ENCODE data around the gene CCDC169. TPM values are rescaled to one million over a fixed set of nuclear protein-coding genes. Genes with fewer than 3 reads are reported as not detected.
A peak's percentile ranks its signal among the peaks of the same experiment; 100 is the strongest.

Gene CCDC169
- polyA plus RNA-seq, 1 experiment, result 0.28 TPM

DNA sequence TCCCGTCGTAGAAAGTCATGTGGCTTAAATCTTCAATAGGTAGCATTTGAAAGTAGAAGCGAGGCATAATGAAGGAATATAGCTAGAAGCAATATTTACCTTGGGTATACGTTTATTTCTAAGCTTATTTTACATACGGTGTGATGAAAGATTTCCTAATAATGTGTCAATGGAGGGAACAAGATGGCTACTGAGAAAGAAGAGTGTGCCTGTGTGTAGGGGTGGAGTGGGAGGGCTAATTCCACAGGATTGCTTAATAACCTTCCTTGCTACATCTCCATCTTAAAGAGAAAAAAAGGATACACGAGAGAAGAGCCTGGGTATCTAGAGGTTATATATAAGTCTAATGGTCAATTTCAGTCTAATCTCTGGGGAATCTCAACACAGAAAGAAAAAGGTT lies 46.6 kb upstream of the CCDC169 start:
- POLR2A ChIA-PET, result no interaction called here
- peak overlapping the region; percentile 62; the same call in 1 of the 2 replicates for H3K4me3 ChIP-seq (ENCODE audit: low read depth, low read length)
- DNase-seq (ENCODE audit: low read depth), result no peak
- TF ChIP-seq, protein P1, sequence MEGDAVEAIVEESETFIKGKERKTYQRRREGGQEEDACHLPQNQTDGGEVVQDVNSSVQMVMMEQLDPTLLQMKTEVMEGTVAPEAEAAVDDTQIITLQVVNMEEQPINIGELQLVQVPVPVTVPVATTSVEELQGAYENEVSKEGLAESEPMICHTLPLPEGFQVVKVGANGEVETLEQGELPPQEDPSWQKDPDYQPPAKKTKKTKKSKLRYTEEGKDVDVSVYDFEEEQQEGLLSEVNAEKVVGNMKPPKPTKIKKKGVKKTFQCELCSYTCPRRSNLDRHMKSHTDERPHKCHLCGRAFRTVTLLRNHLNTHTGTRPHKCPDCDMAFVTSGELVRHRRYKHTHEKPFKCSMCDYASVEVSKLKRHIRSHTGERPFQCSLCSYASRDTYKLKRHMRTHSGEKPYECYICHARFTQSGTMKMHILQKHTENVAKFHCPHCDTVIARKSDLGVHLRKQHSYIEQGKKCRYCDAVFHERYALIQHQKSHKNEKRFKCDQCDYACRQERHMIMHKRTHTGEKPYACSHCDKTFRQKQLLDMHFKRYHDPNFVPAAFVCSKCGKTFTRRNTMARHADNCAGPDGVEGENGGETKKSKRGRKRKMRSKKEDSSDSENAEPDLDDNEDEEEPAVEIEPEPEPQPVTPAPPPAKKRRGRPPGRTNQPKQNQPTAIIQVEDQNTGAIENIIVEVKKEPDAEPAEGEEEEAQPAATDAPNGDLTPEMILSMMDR (IDR thresholded peaks at IDR 0.05; ENCODE audit: insufficient read depth, low read depth, low read length), result no peak
- H3K27me3 ChIP-seq (ENCODE audit: control insufficient read depth, insufficient read depth, low read length), result no peaks in the 10 kb centered on the region
- CTCF ChIA-PET, result interaction anchor here (1.4 kb wide), 1 partner anchor 19 kb away, joined by 4 read pairs; no protein-coding TSS in a partner anchor
- H3K36me3 ChIP-seq (ENCODE audit: control insufficient read depth, insufficient read depth, low read length), result no peaks in the 10 kb centered on the region

DNA sequence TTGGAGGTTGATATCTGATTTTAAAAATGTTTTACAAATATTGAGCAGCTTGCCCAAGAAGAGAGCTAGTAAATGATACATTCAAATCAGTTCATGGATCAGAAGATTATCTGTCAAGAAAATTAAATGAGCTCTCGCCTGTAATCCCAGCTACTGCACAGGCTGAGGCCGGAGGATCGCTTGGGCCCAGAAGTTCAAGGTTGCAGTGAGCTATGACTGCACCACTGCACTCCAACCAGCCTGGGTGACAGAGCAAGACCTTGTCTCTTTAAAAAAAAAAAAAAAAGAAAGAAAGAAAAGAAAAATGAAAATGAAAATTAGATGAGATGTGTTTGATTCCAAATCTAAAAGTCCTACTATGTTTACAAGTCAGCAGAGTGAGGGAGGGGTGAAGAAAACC lies 46.2 kb upstream of the CCDC169 start:
- Histone ChIP-seq H3K36me3 (ENCODE audit: control insufficient read depth, insufficient read depth, low read length) (no peaks in the 10 kb centered on the region), H3K4me3 (ENCODE audit: low read depth, low read length) (no peak overlapping the region), H3K27me3 (ENCODE audit: control insufficient read depth, insufficient read depth, low read length) (no peaks in the 10 kb centered on the region)
- ChIA-PET POLR2A (no interaction called here), CTCF (interaction anchor here (1.4 kb wide), 1 partner anchor 18 kb away, joined by 4 read pairs; no protein-coding TSS in a partner anchor)
- TF ChIP-seq, protein P1 (IDR thresholded peaks at IDR 0.05; ENCODE audit: insufficient read depth, low read depth, low read length), result no peak
- DNase-seq (ENCODE audit: low read depth), result no peak

DNA sequence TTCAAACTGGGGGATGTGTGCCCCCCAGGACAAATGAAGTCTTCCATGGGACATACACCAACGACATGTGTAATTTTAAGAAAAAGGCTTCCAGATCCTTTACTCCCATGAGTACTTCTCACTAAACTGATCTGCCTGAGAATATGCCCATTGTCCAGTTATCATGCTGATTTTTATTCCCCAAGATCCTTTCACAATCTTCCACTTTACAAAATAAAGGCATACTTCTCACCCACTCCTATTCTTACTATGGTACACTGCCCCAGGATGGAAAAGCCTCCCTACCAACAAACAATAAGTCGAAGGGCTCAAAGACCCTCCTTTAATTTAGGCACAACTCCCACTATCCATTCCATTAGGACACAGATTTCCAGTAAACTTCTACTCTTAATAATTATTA lies 45.1 kb upstream of the CCDC169 start:
- TF ChIP-seq, protein P1 (IDR thresholded peaks at IDR 0.05; ENCODE audit: insufficient read depth, low read depth, low read length), result no peak
- no peak overlapping the region for H3K4me3 ChIP-seq (ENCODE audit: low read depth, low read length)
- CTCF ChIA-PET, result interaction anchor here (1.4 kb wide), 1 partner anchor 17 kb away, joined by 4 read pairs; no protein-coding TSS in a partner anchor
- POLR2A ChIA-PET, result no interaction called here
- DNase-seq (ENCODE audit: low read depth), result no peak
- H3K36me3 ChIP-seq (ENCODE audit: control insufficient read depth, insufficient read depth, low read length), result no peaks in the 10 kb centered on the region
- no peaks in the 10 kb centered on the region for H3K27me3 ChIP-seq (ENCODE audit: control insufficient read depth, insufficient read depth, low read length)

DNA sequence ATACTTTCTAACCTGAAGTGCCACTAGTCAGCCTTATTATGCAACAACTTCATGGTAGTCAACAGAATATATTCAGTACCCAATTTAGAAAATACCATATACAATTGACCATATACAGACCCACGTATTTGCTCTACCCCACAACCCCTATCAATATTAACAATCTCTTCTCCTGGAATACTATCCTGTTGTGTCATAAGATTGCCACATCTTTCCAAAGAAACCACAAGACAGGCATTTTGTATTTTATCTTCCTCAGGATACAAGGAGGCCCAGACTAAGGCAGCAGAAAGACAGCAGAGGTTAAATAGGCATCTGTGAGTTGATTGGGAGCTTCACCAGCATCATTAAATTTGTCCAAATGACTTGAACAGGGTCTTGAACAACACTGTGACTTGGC lies 44.1 kb upstream of the CCDC169 start:
- no peak overlapping the region for H3K4me3 ChIP-seq (ENCODE audit: low read depth, low read length)

DNA sequence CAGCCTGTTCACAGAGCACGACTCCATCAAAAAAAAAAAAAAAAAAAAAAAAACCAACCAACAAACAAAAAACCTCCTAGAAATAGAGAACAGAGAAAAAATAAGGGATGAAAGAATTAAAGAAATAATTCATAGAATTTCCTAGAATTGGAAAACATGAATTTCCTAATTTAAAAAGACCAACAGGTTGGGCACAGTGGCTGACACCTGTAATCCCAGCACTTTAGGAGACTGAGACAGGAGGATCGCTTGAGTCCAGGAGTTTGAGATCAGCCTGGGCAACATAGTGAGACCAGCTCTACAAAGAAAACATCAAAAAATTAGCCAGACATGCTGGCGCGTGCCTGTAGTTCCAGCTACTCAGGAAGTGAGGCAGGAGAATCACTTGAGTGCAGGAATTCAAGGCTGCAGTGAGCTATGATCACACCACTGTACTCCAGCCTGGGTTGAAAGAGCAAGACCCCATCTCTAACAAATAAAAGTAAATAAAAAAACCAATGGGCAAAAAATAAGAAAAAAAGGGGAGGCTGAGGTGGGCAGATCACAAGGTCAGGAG lies 42.1 kb upstream of the CCDC169 start:
- Histone ChIP-seq H3K36me3 (ENCODE audit: control insufficient read depth, insufficient read depth, low read length) (no peaks in the 10 kb centered on the region), H3K4me3 (ENCODE audit: low read depth, low read length) (no peak overlapping the region), H3K27me3 (ENCODE audit: control insufficient read depth, insufficient read depth, low read length) (no peaks in the 10 kb centered on the region)
- TF ChIP-seq, protein P1 (IDR thresholded peaks at IDR 0.05; ENCODE audit: insufficient read depth, low read depth, low read length), result no peak
- DNase-seq (ENCODE audit: low read depth), result no peak
- POLR2A ChIA-PET, result no interaction called here
- CTCF ChIA-PET, result no interaction called here

More for the DNA sequence above, 44.1 kb upstream of the CCDC169 start:
- POLR2A ChIA-PET, result no interaction called here
- Histone ChIP-seq H3K27me3 (ENCODE audit: control insufficient read depth, insufficient read depth, low read length) (no peaks in the 10 kb centered on the region), H3K36me3 (ENCODE audit: control insufficient read depth, insufficient read depth, low read length) (no peaks in the 10 kb centered on the region)
- DNase-seq (ENCODE audit: low read depth), result no peak
- TF ChIP-seq, protein P1 (IDR thresholded peaks at IDR 0.05; ENCODE audit: insufficient read depth, low read depth, low read length), result no peak
- CTCF ChIA-PET, result interaction anchor here (1.1 kb wide), 1 partner anchor 19 kb away, joined by 3 read pairs; no protein-coding TSS in a partner anchor
